IMR-90 (cell line): ENCODE measurements around the gene LGALS4. TPM values are rescaled to one million over a fixed set of nuclear protein-coding genes. Genes with fewer than 3 reads are reported as not detected.

ENCODE experiments used
- ATAC-seq: fragments of 200-7000 bp; cut with Tn5 transposase; 2 replicates; pipeline ENCODE4 v1.9.1; 2020; ENCODE audit warnings: low read depth, mild to moderate bottlenecking, moderate library complexity
- BruUV-seq: library from RNA; stranded (reverse); fragments of 400-500 nt; replicated peaks from 2 replicates; lab custom pipeline; 2021; lab: Mats Ljungman, UMichigan
- CTCF ChIA-PET: fragments of 300-600 bp; formaldehyde crosslinking; extraction: SDS; loops from one replicate; lab custom pipeline; 2021; ENCODE audit warnings: antibody characterized with exemption; lab: Yijun Ruan, JAX
- POLR2A ChIA-PET: fragments of 300-600 bp; sonication (Branson Sonifier 250); formaldehyde crosslinking; loops from one replicate; lab custom pipeline; 2022; ENCODE audit warnings: antibody characterized with exemption; ENCODE audit not compliant: unreplicated experiment; lab: Charles Lee
- DNase-seq: peaks from one replicate; pipeline ENCODE4 v3.0.0; 2013
- H2AFZ ChIP-seq: replicated peaks from 2 replicates; pipeline ENCODE3; 2013; ENCODE audit warnings: low read length, mild to moderate bottlenecking; ENCODE audit not compliant: poor library complexity
- H2AK5ac ChIP-seq: 2 replicates; pipeline ENCODE4 v1.6.1; 2013; ENCODE audit warnings: low read depth, low read length, inconsistent platforms
- H2AK9ac ChIP-seq: replicated peaks from 2 replicates; pipeline ENCODE3; 2013; ENCODE audit warnings: mild to moderate bottlenecking, low read depth, low read length, moderate library complexity; ENCODE audit not compliant: poor library complexity
- H2BK120ac ChIP-seq: 2 replicates; pipeline ENCODE4 v1.6.1; 2013; ENCODE audit warnings: low read depth, low read length, inconsistent platforms
- H2BK15ac ChIP-seq: 3 replicates; pipeline ENCODE4 v1.6.1; 2013; ENCODE audit warnings: low read depth, low read length, inconsistent platforms
- H2BK20ac ChIP-seq: 2 replicates; pipeline ENCODE4 v1.6.1; 2013; ENCODE audit warnings: low read depth, mild to moderate bottlenecking, inconsistent platforms, low read length, moderate library complexity
- H2BK5ac ChIP-seq: 2 replicates; pipeline ENCODE4 v1.6.1; 2013; ENCODE audit warnings: mild to moderate bottlenecking, low read depth, low read length, inconsistent platforms; ENCODE audit not compliant: poor library complexity, severe bottlenecking
- H3K14ac ChIP-seq: replicated peaks from 2 replicates; pipeline ENCODE4 v1.6.1; 2013; ENCODE audit warnings: low read depth, low read length, inconsistent platforms
- H3K18ac ChIP-seq: 2 replicates; pipeline ENCODE4 v1.6.1; 2013; ENCODE audit warnings: low read depth, low read length, control low read depth
- H3K23ac ChIP-seq: 2 replicates; pipeline ENCODE4 v1.6.1; 2013; ENCODE audit warnings: low read depth, low read length, inconsistent platforms
- H3K27ac ChIP-seq: 2 replicates; pipeline ENCODE4 v1.5.1; 2013; ENCODE audit warnings: mild to moderate bottlenecking, control low read depth, low read length; ENCODE audit not compliant: insufficient read depth
- H3K27me3 ChIP-seq: 2 replicates; pipeline ENCODE4 v1.6.1; 2013; ENCODE audit warnings: low read length; ENCODE audit not compliant: control insufficient read depth, insufficient read depth
- H3K36me3 ChIP-seq: 2 replicates; pipeline ENCODE4 v1.6.1; 2013; ENCODE audit warnings: low read length, mixed read lengths; ENCODE audit not compliant: control insufficient read depth, insufficient read depth
- H3K4ac ChIP-seq: 2 replicates; pipeline ENCODE4 v1.6.1; 2013; ENCODE audit warnings: low read depth, low read length, inconsistent platforms
- H3K4me1 ChIP-seq: 2 replicates; pipeline ENCODE4 v1.6.1; 2013; ENCODE audit warnings: low read length, mixed read lengths; ENCODE audit not compliant: control insufficient read depth, insufficient read depth
- H3K4me2 ChIP-seq: 2 replicates; pipeline ENCODE4 v1.6.1; 2013; ENCODE audit warnings: low read depth, mild to moderate bottlenecking, control low read depth, low read length, moderate library complexity
- H3K4me3 ChIP-seq: 2 replicates; pipeline ENCODE4 v1.5.1; 2013; ENCODE audit warnings: low read depth, mild to moderate bottlenecking, control low read depth, low read length, moderate library complexity; ENCODE audit not compliant: insufficient read depth
- H3K56ac ChIP-seq: 2 replicates; pipeline ENCODE4 v1.6.1; 2013; ENCODE audit warnings: low read length, inconsistent platforms; ENCODE audit not compliant: insufficient read depth; ENCODE audit errors: extremely low read depth
- H3K79me1 ChIP-seq, 2 experiments: 2 replicates each; pipeline ENCODE4 v1.6.1; 2013; ENCODE audit warnings: low read length in 2 of 2, inconsistent platforms in 1 of 2, low read depth in 1 of 2
- H3K9ac ChIP-seq: 2 replicates; pipeline ENCODE4 v1.6.1; 2013; ENCODE audit warnings: low read depth, low read length, control low read depth
- H3K9me1 ChIP-seq: 2 replicates; pipeline ENCODE4 v1.6.1; 2013; ENCODE audit warnings: low read length, inconsistent platforms; ENCODE audit not compliant: insufficient read depth
- H3K9me3 ChIP-seq: 2 replicates; pipeline ENCODE4 v1.6.1; 2013; ENCODE audit warnings: low read length; ENCODE audit not compliant: control insufficient read depth, insufficient read depth
- H4K20me1 ChIP-seq: 2 replicates; pipeline ENCODE4 v1.6.1; 2013; ENCODE audit warnings: low read length, inconsistent platforms; ENCODE audit not compliant: insufficient read depth
- H4K5ac ChIP-seq: 2 replicates; pipeline ENCODE4 v1.6.1; 2013; ENCODE audit warnings: mild to moderate bottlenecking, low read depth, low read length, control low read depth
- H4K8ac ChIP-seq, 2 experiments: 2 replicates each; pipeline ENCODE4 v1.6.1; 2013; ENCODE audit warnings: low read depth in 2 of 2, low read length in 2 of 2, control low read depth in 1 of 2, inconsistent platforms in 1 of 2
- H4K91ac ChIP-seq: 2 replicates; pipeline ENCODE4 v1.6.1; 2013; ENCODE audit warnings: low read depth, low read length, inconsistent platforms; ENCODE audit not compliant: insufficient read depth
- BHLHE40 ChIP-seq: fragments of 150-350 bp; IDR thresholded peaks from 2 replicates; pipeline ENCODE4 v1.6.1; 2016; ENCODE audit warnings: mild to moderate bottlenecking, low read depth, low read length
- ELK1 ChIP-seq: fragments of 150-350 bp; IDR thresholded peaks from 2 replicates; pipeline ENCODE4 v1.6.1; 2016; ENCODE audit warnings: low read depth, mild to moderate bottlenecking, low read length, moderate library complexity, borderline replicate concordance
- FOS ChIP-seq: fragments of 150-350 bp; IDR thresholded peaks from 2 replicates; pipeline ENCODE4 v1.6.1; 2016; ENCODE audit warnings: low read depth, low read length
- MXI1 ChIP-seq: IDR thresholded peaks from 2 replicates; pipeline ENCODE4 v1.6.1; 2012; ENCODE audit warnings: low read depth, mild to moderate bottlenecking, low read length, moderate library complexity, borderline replicate concordance
- RCOR1 ChIP-seq: IDR thresholded peaks from 2 replicates; pipeline ENCODE4 v1.6.1; 2012; ENCODE audit warnings: mild to moderate bottlenecking, low read length, improper control_type of control experiment; ENCODE audit not compliant: insufficient replicate concordance
- WGBS, 2 experiments: methylation state at CpG; one replicate each; pipeline versions ENCODE4 v1.1.5 to v1.1.7; 2013; ENCODE audit warnings: missing lambda C conversion rate in 2 of 2; ENCODE audit not compliant: insufficient read length in 1 of 2; ENCODE audit errors: extremely low coverage in 2 of 2; 5-methylcytosine and 5-hydroxymethylcytosine counted together
- dilution Hi-C: fragments of 300-500 bp; cut with HindIII; formaldehyde crosslinking; loops from one replicate; pipeline ENCODE4 v1.14.3; 2018; ENCODE audit warnings: low sequenced_read_pairs; ENCODE audit not compliant: unreplicated experiment
- in situ Hi-C: fragments of 300-500 bp; cut with MboI; formaldehyde crosslinking; loops from 3 replicates; pipeline ENCODE4 v1.14.3; 2019; ENCODE audit warnings: low sequenced_read_pairs, inconsistent platforms, mixed read lengths
- intact Hi-C: fragments of 100-400 bp; cut with micrococcal nuclease; formaldehyde crosslinking; loops from 2 replicates; pipeline ENCODE4 v1.10.0; 2022
- polyA plus RNA-seq, 3 experiments: library from polyadenylated mRNA; depleted of rRNA; stranded (reverse); fragments of >200 nt; gene quantifications; 2 replicates each; pipeline ENCODE4 v1.2.3, GENCODE V29; 2012; ENCODE audit warnings: low replicate concordance in 1 of 3
- total RNA-seq: library from RNA; depleted of rRNA; stranded (reverse); fragments of >200 nt; gene quantifications from 2 replicates; pipeline ENCODE4 v1.2.3, GENCODE V29; 2012

Gene LGALS4
- total and polyA plus RNA-seq, 2 of the 4 experiments (the other 2 are of a cell fraction): 0.29 TPM; not detected in 1

- no peak overlapping the region for H2AK9ac ChIP-seq
- no peak overlapping the region for H2AK5ac ChIP-seq
- H3K36me3 ChIP-seq: no peaks in the 10 kb centered on the region
- TF ChIP-seq BHLHE40: no peak
- TF ChIP-seq ELK1: no peak
- no peak for TF ChIP-seq MXI1
- no peak for TF ChIP-seq RCOR1
- TF ChIP-seq FOS: no peak
- no peak overlapping the region for H2BK20ac ChIP-seq
- no CpG with 5 or more reads among the region's 6 CpGs for WGBS, 2 experiments
- BruUV-seq: no TSS peak
- H3K4me1 ChIP-seq: no peaks in the 10 kb centered on the region
- no peak overlapping the region for H3K4me2 ChIP-seq
- H3K18ac ChIP-seq: no peak overlapping the region
- H4K20me1 ChIP-seq: no peaks in the 10 kb centered on the region
- H3K79me1 ChIP-seq: no peaks in the 10 kb centered on the region
- H3K9me1 ChIP-seq: no peaks in the 10 kb centered on the region; the same call in 1 of the 2 replicates
- no peak overlapping the region for H3K14ac ChIP-seq
- no peak for DNase-seq
- peaks cover 2% of the 10 kb centered on the region; the same call in 1 of the 2 replicates for H3K27me3 ChIP-seq
- no peak overlapping the region for H3K56ac ChIP-seq
- dilution Hi-C loops (no loop called here), in situ Hi-C loops (no loop called here), intact Hi-C loops (no loop called here)
- no peak for ATAC-seq
- H3K4me3 ChIP-seq: no peak overlapping the region
- ChIA-PET POLR2A (no interaction called here), CTCF (no interaction called here)
- H3K27ac ChIP-seq: no peak overlapping the region
- H4K5ac ChIP-seq: no peak overlapping the region
- no peak overlapping the region for H3K9ac ChIP-seq
- H3K4ac ChIP-seq: no peak overlapping the region
- H4K8ac ChIP-seq: no peak overlapping the region
- H3K9me3 ChIP-seq: no peaks in the 10 kb centered on the region
- no peak overlapping the region for H3K23ac ChIP-seq
- H4K91ac ChIP-seq: no peak overlapping the region
- H2BK120ac ChIP-seq: no peak overlapping the region
- no peak overlapping the region for H2AFZ ChIP-seq
- H2BK15ac ChIP-seq: no peak overlapping the region
- no peak overlapping the region for H2BK5ac ChIP-seq
Measured at GRCh38 chr19:38806371-38806770, 6.4 kb downstream of the LGALS4 start.
